ENCODE measurements around the gene PPP1CB. TPM values are rescaled to one million over a fixed set of nuclear protein-coding genes. Genes with fewer than 3 reads are reported as not detected.
"Not testable (repeated sequence)": the region's sequence is repeated elsewhere in the genome, so short reads cannot be mapped to it uniquely, and the experiment has no call there.

PPP1CB gene
- total RNA-seq, 1 donor from 2014 or later: 241 TPM

- DNase-seq: no peak
Observed at GRCh38 chr2:28779001-28779400, 27.4 kb downstream of the PPP1CB start.

- DNase-seq: no peak
Observed at GRCh38 chr2:28780496-28780895, 28.9 kb downstream of the PPP1CB start.

DNA sequence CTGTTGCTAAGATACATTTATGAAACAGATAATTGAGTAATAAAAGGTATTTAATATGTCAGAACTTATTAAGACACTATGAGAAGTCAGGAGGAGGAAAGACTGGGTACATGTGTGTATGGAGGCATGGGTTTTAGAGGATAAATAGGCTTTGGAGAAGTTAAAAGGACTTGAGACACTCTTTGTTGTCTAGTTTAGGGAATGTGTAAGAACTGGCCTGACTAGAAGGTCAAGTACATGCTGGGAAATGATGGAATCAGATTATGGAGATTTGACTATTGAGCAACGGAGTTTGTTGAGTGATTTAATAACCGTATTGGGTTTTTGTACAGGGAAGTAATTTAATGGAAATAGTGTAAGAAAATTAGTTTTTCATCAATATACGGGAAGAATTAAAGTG lies 30.8 kb downstream of the PPP1CB start:
- no peak for DNase-seq

DNA sequence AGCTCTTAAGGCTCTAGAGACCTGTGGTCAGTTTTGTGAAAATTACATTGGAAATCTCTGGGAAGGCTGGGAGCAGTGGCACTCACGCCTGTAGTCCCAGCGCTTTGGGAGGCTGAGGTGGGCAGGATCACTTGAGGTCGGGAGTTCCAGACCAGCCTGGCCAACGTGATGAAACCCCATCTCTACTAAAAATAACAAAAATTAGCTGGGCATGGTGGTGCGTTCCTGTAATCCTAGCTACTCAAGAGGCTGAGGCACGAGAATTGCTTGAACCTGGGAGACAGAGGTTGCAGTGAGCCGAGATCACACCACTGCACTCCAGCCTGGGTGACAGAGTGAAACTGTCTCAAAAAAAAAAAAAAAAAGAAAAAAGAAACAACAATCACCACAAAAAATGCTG lies 32.9 kb downstream of the PPP1CB start:
- not testable (repeated sequence) for DNase-seq

GRCh38 chr2:28796620-28797019 lies 45.0 kb downstream of the PPP1CB start:
- no peak for DNase-seq

GRCh38 chr2:28801726-28802125 lies 50.1 kb downstream of the PPP1CB start:
- no peak for DNase-seq

DNA sequence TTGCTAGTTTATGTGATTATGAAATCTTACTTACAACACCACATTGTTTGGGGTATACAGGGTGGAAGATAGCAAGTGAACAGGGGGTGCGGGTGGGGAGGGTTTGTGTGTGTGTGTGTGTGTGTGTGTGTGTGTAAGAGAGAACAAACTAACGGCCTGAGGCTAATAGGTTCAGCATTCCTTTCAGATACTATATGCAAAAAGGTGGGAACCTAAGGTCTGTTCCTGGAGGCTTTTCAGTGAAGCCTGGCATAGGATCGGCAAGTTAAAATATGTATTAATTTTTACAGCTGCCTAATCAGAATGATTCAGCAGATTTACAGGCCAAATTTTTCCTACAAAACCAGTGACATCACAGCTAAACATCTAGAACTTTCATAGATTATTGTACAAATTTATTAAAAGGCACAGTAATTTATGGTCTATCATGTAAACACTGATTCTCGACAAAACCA lies 51.4 kb downstream of the PPP1CB start:
- DNase-seq: no peak

- DNase-seq: no peak
Observed at GRCh38 chr2:28809927-28810326, 58.3 kb downstream of the PPP1CB start.

- peak; percentile 8 for DNase-seq
Observed at GRCh38 chr2:28810384-28811285, 59.0 kb downstream of the PPP1CB start, which contains the start of gene SPDYA. Gene SPDYA, plus strand, starts transcription at chr2:28810834. Its CDS starts 5,181 bp downstream, at chr2:28816015.

DNA sequence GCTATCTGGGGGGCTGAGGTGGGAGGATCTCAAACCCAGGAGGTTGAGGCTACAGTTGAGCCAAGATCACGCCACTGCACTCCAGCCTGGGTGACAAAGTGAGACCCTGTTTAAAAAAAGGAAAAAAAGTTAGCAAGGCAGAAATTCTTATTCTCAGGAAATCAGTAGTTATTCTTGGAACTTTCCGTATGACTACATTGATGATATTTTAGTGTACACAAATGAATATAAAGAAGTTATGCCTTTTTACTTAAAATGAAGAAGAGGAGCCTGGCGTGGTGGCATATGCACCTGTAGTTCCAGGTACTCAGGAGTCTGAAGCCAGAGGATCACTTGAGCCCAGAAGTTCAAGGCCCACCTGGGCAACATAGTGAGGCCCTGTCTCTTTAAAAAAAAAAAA lies 66.4 kb downstream of the PPP1CB start:
- no peak for DNase-seq

GRCh38 chr2:28821295-28821958 lies 69.8 kb downstream of the PPP1CB start:
- peak; percentile 5 for DNase-seq

DNA sequence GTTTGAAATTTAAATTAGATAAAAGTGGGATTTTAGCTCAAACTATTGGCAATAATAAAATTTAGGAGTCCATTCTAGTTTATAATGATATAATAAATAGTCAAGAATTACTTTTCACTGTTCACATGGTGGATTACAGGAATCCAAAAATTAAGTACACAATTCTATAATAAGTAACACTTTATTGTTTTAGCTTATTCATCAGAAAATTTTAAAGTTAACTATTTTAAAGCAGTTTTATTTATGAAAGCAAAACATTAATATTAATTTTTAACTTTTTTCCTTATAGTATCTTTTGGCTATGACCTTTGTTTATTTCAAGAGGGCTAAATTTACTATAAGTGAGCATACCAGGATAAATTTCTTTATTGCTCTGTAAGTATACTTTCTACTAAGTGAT lies 70.4 kb downstream of the PPP1CB start:
- no peak for DNase-seq

DNA sequence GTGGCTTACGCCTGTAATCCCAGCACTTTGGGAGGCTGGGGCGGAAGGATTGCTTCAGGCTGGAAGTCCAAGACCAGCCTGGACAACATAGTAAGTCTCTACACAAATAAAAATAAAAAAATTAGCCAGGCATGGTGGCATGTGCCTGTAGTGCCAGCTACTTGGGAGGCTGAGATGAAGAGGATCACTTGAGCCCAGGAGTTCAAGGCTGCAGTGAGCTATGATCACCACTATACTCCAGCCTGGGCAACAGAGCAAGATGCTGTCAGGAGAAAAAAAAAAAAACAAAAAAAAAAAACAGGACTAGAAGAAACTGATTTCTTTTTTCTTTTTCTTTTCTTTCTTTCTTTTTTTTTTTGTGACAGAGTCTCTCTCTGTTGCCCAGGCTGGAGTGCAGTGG lies 72.6 kb downstream of the PPP1CB start:
- DNase-seq: no peak

DNA sequence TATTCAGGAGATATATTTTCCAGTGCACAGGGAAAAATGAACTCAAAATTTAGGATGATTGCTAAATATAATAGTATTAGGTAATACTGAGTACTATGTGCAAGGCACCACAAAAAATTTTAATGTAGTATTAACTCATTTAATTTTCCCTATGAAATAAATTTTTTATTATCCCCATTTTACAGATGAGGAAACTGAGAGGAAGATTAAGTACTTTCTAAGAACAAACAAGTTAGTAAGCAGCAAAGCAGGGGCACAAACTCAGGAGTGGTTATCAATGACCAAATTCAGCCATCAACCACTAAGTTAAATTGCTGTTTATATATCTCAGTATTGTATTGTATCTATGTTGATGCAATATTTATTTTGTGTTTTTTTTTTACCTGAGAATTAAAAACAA lies 73.2 kb downstream of the PPP1CB start:
- DNase-seq: no peak

DNA sequence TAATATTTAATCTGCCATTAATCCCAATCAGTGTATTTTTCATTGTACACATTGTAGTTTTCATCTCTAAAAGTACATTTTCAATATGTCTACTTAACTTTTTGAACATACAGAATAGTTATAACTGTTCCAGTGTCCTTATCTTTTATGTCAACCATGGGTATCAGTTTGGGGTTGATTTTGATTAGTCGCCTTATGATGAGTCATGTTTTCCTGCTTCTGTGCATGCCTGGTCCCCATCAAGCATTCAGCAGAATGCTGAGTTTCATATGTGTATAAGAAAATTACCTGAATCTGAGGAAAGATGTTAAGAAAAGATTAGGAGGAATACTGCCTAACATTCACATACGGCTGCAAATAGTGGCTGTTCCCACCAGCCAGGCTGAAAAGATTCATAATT lies 76.8 kb downstream of the PPP1CB start:
- DNase-seq: no peak

DNA sequence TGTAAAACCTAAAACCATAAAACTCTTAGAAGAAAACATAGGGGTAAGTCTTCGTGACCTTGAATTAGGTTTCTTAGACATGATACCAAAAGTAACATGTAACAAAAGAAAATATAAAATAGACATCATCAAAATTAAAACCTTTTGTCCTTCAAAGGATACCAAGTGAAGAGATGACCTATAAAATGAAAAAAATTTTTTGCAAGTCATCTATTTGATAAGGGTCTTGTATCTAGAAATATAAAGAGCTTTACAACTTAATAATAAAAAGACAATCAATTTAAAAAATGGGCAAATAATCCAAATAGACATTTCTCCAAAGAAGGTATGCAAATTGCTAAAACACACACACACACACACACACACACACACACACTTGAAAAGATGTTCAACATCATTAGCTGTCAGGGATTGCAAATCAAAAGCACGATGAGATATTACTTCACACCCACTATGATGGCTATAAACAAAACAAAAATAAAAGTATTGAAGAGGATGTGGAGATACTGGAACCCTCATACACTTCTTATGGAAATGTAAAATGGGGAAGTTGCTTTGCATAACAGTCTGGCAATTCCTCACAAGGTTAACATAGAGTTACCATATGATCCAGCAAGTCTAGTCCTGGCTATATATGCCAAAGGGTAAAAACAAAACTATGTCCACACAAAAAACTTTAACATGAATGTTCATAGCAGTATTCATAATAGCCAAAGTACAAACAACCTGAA lies 82.3 kb downstream of the PPP1CB start:
- no peak for DNase-seq

- no peak for DNase-seq
Observed at GRCh38 chr2:28835781-28836180, 84.2 kb downstream of the PPP1CB start.

- no peak for DNase-seq
Observed at GRCh38 chr2:28838971-28839370, 87.3 kb downstream of the PPP1CB start.

DNA sequence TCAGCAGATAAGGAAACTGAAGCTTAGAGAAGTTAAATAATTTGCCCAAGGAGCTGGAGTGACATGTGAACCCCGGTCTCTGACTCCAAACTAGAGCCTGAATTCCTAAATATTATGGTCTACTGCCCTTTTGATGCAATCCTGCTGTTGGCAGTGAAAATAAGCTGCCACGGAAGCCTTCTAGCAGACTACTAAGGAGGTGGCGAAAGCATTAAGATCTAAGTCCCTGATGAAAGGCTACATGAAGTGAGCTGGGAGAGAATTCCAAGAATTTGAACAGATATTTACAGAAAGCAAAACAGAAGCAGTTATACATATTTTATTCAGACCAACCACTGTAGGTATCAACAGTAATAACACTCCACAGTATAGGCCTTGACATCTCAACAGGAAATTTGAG lies 90.4 kb downstream of the PPP1CB start:
- DNase-seq: no peak

Data from skin of body (tissue), 2 donors.